SH-SY5Y (cell line): ENCODE results near the gene TNC.

ENCODE experiments used
- GATA2 ChIP-seq: IDR thresholded peaks from 2 replicates; pipeline ENCODE4 v1.6.1; 2011; ENCODE audit warnings: mild to moderate bottlenecking, low read depth, low read length
- GATA3 ChIP-seq: IDR thresholded peaks from 2 replicates; pipeline ENCODE4 v1.6.1; 2011; ENCODE audit warnings: low read depth, mild to moderate bottlenecking, low read length, moderate library complexity

GRCh38 chr9:115004545-115004944 lies 113.4 kb downstream of the TNC start:
- TF ChIP-seq GATA2 (no peak), GATA3 (no peak)
